ENCODE data around the gene VCL.

GRCh38 chr10:74135452-74135851 lies 137.5 kb downstream of the VCL start:
- TF ChIP-seq SMC3 (conservative IDR thresholded peaks at IDR 0.05; ENCODE audit: poor library complexity): no peak
- TF ChIP-seq CTCF (IDR thresholded peaks at IDR 0.05; ENCODE audit: poor library complexity, severe bottlenecking): no peak
- TF ChIP-seq EP300 (conservative IDR thresholded peaks at IDR 0.05; ENCODE audit: poor library complexity, severe bottlenecking): no peak
- TF ChIP-seq POLR2AphosphoS5 (IDR thresholded peaks at IDR 0.05): no peak
- TF ChIP-seq EZH2 (IDR thresholded peaks at IDR 0.05; ENCODE audit: borderline replicate concordance, insufficient read depth, low read length, poor library complexity, severe bottlenecking): no peak
- TF ChIP-seq RAD21 (conservative IDR thresholded peaks at IDR 0.05): no peak
- TF ChIP-seq REST (IDR thresholded peaks at IDR 0.05; ENCODE audit: borderline replicate concordance): no peak
